HuH-7 (cell line): ENCODE measurements around the gene FUOM.

Experiments
- DNase-seq: peaks from one replicate; pipeline ENCODE4 v3.0.0; 2011; ENCODE audit warnings: low spot score

FUOM gene

GRCh38 chr10:133350283-133350949 is 7.4 kb downstream of the FUOM start:
- DNase-seq = no peak

GRCh38 chr10:133349577-133350011 is 8.2 kb downstream of the FUOM start:
- no peak for DNase-seq

- no peak for DNase-seq
Measured at GRCh38 chr10:133349160-133349568, 8.7 kb downstream of the FUOM start.

GRCh38 chr10:133347710-133348517 is 9.9 kb downstream of the FUOM start:
- DNase-seq = peak; percentile 80

- DNase-seq = no peak
Measured at GRCh38 chr10:133346413-133346812, 11.4 kb downstream of the FUOM start.

- no peak for DNase-seq
Measured at GRCh38 chr10:133344236-133344635, 13.6 kb downstream of the FUOM start.

- DNase-seq = no peak
Measured at GRCh38 chr10:133343558-133343957, 14.3 kb downstream of the FUOM start.

GRCh38 chr10:133342942-133343341 is 14.9 kb downstream of the FUOM start:
- no peak for DNase-seq

GRCh38 chr10:133341983-133342382 is 15.8 kb downstream of the FUOM start:
- DNase-seq = no peak

- DNase-seq = no peak
Measured at GRCh38 chr10:133339708-133340380, 18.0 kb downstream of the FUOM start.

GRCh38 chr10:133338080-133339071 is 19.4 kb downstream of the FUOM start:
- DNase-seq = no peak

GRCh38 chr10:133337370-133337725 is 20.5 kb downstream of the FUOM start:
- DNase-seq = no peak

GRCh38 chr10:133336577-133337369 is 21.0 kb downstream of the FUOM start, which contains the start of gene CALY:
Gene CALY (minus strand): TSS chr10:133336896. CDS start chr10:133328989, 7,907 bp downstream.
- peak; percentile 67 for DNase-seq

GRCh38 chr10:133336118-133336576 is 21.7 kb downstream of the FUOM start:
- no peak for DNase-seq

GRCh38 chr10:133335246-133336117 is 22.3 kb downstream of the FUOM start:
- DNase-seq = no peak

- DNase-seq = no peak
Measured at GRCh38 chr10:133334503-133335245, 23.1 kb downstream of the FUOM start.

GRCh38 chr10:133332936-133333699 is 24.7 kb downstream of the FUOM start:
- no peak for DNase-seq
